HEK293T (cell line): ENCODE data around the gene NMNAT2.

Experiments
- CTCF ChIA-PET: fragments of 350-600 bp; formaldehyde crosslinking; extraction: SDS; loops from one replicate; lab custom pipeline; 2021; ENCODE audit warnings: antibody characterized with exemption, inconsistent platforms; lab: Yijun Ruan, JAX
- POLR2A ChIA-PET: fragments of 350-600 bp; formaldehyde crosslinking; extraction: SDS; loops from one replicate; lab custom pipeline; 2020; ENCODE audit warnings: antibody characterized with exemption, inconsistent platforms; lab: Yijun Ruan, JAX
- DNase-seq: peaks from one replicate; pipeline ENCODE4 v3.0.0; 2012; ENCODE audit warnings: mixed read lengths; ENCODE audit errors: extremely low spot score
- ARNT ChIP-seq: fragments of 450-650 bp; IDR thresholded peaks from 2 replicates; pipeline ENCODE4 v1.6.1; 2017; ENCODE audit warnings: mild to moderate bottlenecking
- BHLHE40 ChIP-seq: fragments of 450-650 bp; IDR thresholded peaks from 2 replicates; pipeline ENCODE4 v1.6.1; 2016; ENCODE audit warnings: mild to moderate bottlenecking, moderate library complexity, borderline replicate concordance
- CTBP1 ChIP-seq: fragments of 450-650 bp; IDR thresholded peaks from 2 replicates; pipeline ENCODE4 v1.6.1; 2016; ENCODE audit warnings: borderline replicate concordance
- ELF4 ChIP-seq: fragments of 450-650 bp; IDR thresholded peaks from 2 replicates; pipeline ENCODE4 v1.6.1; 2017; ENCODE audit warnings: antibody characterized with exemption
- FOXA1 ChIP-seq: fragments of 450-650 bp; IDR thresholded peaks from 2 replicates; pipeline ENCODE4 v1.6.1; 2016; ENCODE audit warnings: mild to moderate bottlenecking
- FOXK2 ChIP-seq: fragments of 450-650 bp; IDR thresholded peaks from 2 replicates; pipeline ENCODE4 v1.6.1; 2016; ENCODE audit warnings: mild to moderate bottlenecking
- FOXM1 ChIP-seq: fragments of 450-650 bp; IDR thresholded peaks from 2 replicates; pipeline ENCODE4 v1.6.1; 2017; ENCODE audit warnings: mild to moderate bottlenecking, borderline replicate concordance
- HDGF ChIP-seq: fragments of 450-650 bp; IDR thresholded peaks from 2 replicates; pipeline ENCODE4 v1.6.1; 2017; ENCODE audit warnings: antibody characterized with exemption, borderline replicate concordance
- L3MBTL2 ChIP-seq: fragments of 450-650 bp; conservative IDR thresholded peaks from 2 replicates; pipeline ENCODE4 v1.6.1; 2016; ENCODE audit warnings: mild to moderate bottlenecking
- LEF1 ChIP-seq: fragments of 450-650 bp; IDR thresholded peaks from 2 replicates; pipeline ENCODE4 v1.6.1; 2017; ENCODE audit warnings: mild to moderate bottlenecking, borderline replicate concordance
- NFRKB ChIP-seq: fragments of 450-650 bp; IDR thresholded peaks from 2 replicates; pipeline ENCODE4 v1.6.1; 2016; ENCODE audit warnings: mild to moderate bottlenecking, moderate library complexity
- PKNOX1 ChIP-seq: fragments of 450-650 bp; IDR thresholded peaks from 2 replicates; pipeline ENCODE4 v1.6.1; 2016
- SP1 ChIP-seq: fragments of 450-650 bp; IDR thresholded peaks from 2 replicates; pipeline ENCODE4 v1.6.1; 2017
- SUZ12 ChIP-seq: fragments of 450-650 bp; IDR thresholded peaks from 2 replicates; pipeline ENCODE4 v1.6.1; 2016; ENCODE audit warnings: mild to moderate bottlenecking
- TARDBP ChIP-seq: fragments of 450-650 bp; IDR thresholded peaks from 2 replicates; pipeline ENCODE4 v1.6.1; 2016
- ZNF384 ChIP-seq: fragments of 450-650 bp; IDR thresholded peaks from 2 replicates; pipeline ENCODE4 v1.6.1; 2016

The NMNAT2 gene

GRCh38 chr1:183460596-183460995 is 42.4 kb upstream of the NMNAT2 start:
- ChIA-PET CTCF (no interaction called here), POLR2A (no interaction called here)
- TF ChIP-seq PKNOX1 (no peak), FOXM1 (no peak), CTBP1 (no peak), SUZ12 (no peak), ZNF384 (no peak), NFRKB (no peak), FOXK2 (no peak), ARNT (no peak), L3MBTL2 (no peak), ELF4 (no peak), BHLHE40 (no peak), TARDBP (no peak), SP1 (no peak), LEF1 (no peak)
- no peak for DNase-seq

- POLR2A ChIA-PET: no interaction called here
- CTCF ChIA-PET: no interaction called here
- no peak for DNase-seq
- no peak for TF ChIP-seq SUZ12
- no peak for TF ChIP-seq ARNT
- TF ChIP-seq L3MBTL2: no peak
- no peak for TF ChIP-seq FOXM1
- no peak for TF ChIP-seq ZNF384
- no peak for TF ChIP-seq SP1
- TF ChIP-seq BHLHE40: no peak
- TF ChIP-seq LEF1: no peak
- TF ChIP-seq TARDBP: no peak
- no peak for TF ChIP-seq PKNOX1
- no peak for TF ChIP-seq FOXK2
- no peak for TF ChIP-seq HDGF
- no peak for TF ChIP-seq FOXA1
These were observed 39.3 kb upstream of the NMNAT2 start for GRCh38 chr1:183457449-183457848.

DNA sequence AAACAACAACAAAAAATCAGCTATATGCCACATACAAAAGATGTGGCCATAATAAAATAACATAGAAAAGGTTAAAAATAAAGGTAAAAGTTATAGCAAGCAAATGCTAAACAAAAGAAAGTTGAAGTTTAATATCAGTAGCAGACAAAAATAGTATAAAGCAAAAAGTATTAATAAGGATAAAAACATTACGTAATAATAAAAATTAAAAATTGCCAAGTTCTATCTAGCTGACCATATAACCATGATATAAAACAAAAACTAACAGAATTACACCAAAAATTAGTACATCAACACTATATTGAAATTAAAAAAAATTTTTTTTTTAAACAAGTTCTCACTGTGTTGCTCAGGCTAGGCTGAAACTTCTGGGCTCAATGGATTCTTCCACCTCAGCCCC is 38.6 kb upstream of the NMNAT2 start:
- ChIA-PET POLR2A (no interaction called here), CTCF (no interaction called here)
- no peak for DNase-seq
- TF ChIP-seq TARDBP (no peak), CTBP1 (no peak), L3MBTL2 (no peak), PKNOX1 (no peak), LEF1 (no peak), FOXA1 (no peak), SP1 (no peak), FOXK2 (no peak), NFRKB (no peak), HDGF (no peak), ELF4 (no peak), FOXM1 (no peak), ZNF384 (no peak), SUZ12 (no peak), ARNT (no peak), BHLHE40 (no peak)

GRCh38 chr1:183454377-183454776 is 36.2 kb upstream of the NMNAT2 start:
- DNase-seq: no peak
- no peak for TF ChIP-seq ELF4
- no peak for TF ChIP-seq TARDBP
- no peak for TF ChIP-seq FOXM1
- TF ChIP-seq CTBP1: no peak
- TF ChIP-seq NFRKB: no peak
- no peak for TF ChIP-seq FOXA1
- TF ChIP-seq HDGF: no peak
- POLR2A ChIA-PET: no interaction called here

DNA sequence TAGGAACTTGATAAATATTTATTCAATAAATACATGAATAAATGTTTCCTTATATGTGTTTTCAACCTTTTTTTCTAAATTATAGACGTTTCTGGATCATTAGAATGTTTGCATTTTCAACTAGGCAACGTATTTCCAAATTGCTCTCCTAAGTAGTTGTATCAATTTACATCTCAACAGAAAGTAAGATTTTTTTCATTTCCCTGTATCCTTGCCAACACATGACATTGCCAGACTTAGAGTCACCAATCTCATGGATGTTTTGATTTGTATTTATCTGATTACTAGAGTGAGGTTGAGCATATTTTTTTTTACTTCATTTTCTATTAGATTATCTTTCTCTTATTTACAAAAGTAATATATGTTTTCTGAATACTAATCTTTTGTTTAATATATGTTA is 31.9 kb upstream of the NMNAT2 start:
- TF ChIP-seq LEF1: no peak
- no peak for TF ChIP-seq TARDBP
- TF ChIP-seq CTBP1: no peak
- CTCF ChIA-PET: no interaction called here
- POLR2A ChIA-PET: no interaction called here
- no peak for DNase-seq

More at GRCh38 chr1:183454377-183454776, 36.2 kb upstream of the NMNAT2 start:
- CTCF ChIA-PET: no interaction called here

GRCh38 chr1:183449223-183449770 is 31.1 kb upstream of the NMNAT2 start:
- CTCF ChIA-PET: no interaction called here
- no peak for DNase-seq
- TF ChIP-seq LEF1: no peak
- TF ChIP-seq L3MBTL2: no peak
- TF ChIP-seq ZNF384: no peak
- no peak for TF ChIP-seq SP1
- no peak for TF ChIP-seq FOXM1
- TF ChIP-seq FOXA1: no peak
- TF ChIP-seq ARNT: no peak
- TF ChIP-seq ELF4: no peak
- TF ChIP-seq NFRKB: no peak
- no peak for TF ChIP-seq CTBP1
- no peak for TF ChIP-seq HDGF
- TF ChIP-seq SUZ12: no peak
- TF ChIP-seq PKNOX1: no peak
- TF ChIP-seq BHLHE40: no peak
- TF ChIP-seq FOXK2: no peak
- TF ChIP-seq TARDBP: no peak

More at GRCh38 chr1:183449223-183449770, 31.1 kb upstream of the NMNAT2 start:
- POLR2A ChIA-PET: no interaction called here
